ENCODE measurements around the gene ATP6V0D1.
A peak's percentile ranks its signal among the peaks of the same experiment; 100 is the strongest.

ATP6V0D1 gene

DNA sequence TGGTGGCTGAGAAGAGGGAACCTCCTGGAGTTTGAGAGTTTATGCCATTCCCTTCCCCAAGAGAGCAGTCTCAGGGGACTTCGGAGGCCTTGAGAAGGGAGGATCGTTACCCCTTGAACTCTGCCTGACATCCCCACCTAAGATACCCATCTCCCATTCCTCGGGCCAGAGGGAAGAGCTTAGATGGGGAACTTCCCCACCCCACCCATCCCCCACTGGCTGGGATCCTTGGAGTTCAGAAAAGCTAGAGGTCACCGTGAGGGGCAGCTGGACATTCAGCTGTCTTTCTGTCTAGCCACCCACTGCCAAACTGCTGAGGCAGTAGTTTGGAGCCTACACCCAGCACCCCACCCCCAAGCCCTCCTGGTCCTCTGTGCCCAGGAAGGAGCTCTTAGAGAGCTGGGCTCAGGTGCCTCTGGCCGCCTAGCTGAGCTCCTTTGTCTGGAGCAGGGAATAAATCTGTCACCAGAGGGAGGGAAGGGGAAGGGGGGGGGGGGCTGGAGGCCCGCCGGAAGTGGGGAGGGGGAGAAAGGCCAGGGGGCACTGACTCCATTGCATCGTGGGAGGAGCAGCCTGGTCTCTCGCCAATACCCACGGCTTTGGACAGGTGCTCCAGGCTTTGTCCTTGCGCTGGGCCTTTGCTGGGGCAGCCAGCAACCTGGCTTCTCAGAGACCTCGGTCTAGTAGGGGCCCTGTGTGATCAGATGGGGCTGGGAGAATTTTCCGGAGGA, 49.0 kb downstream of the ATP6V0D1 start:
- TF ChIP-seq SPI1 (IDR thresholded peaks at IDR 0.05; ENCODE audit: low read depth, low read length) (no peak), POLR2AphosphoS5 (IDR thresholded peaks at IDR 0.05; ENCODE audit: low read depth, low read length) (no peak), POLR2A (IDR thresholded peaks at IDR 0.05; ENCODE audit: low read depth, low read length) (no peak), PAX5 (IDR thresholded peaks at IDR 0.05; ENCODE audit: insufficient read depth, low read length, severe bottlenecking) (no peak), TAF1 (IDR thresholded peaks at IDR 0.05; ENCODE audit: low read depth, low read length) (no peak), POU2F2 (IDR thresholded peaks at IDR 0.05; ENCODE audit: low read depth, low read length) (no peak)
- DNase-seq (ENCODE audit: insufficient read length, low spot score) (no peak), FAIRE-seq (no peak)

DNA sequence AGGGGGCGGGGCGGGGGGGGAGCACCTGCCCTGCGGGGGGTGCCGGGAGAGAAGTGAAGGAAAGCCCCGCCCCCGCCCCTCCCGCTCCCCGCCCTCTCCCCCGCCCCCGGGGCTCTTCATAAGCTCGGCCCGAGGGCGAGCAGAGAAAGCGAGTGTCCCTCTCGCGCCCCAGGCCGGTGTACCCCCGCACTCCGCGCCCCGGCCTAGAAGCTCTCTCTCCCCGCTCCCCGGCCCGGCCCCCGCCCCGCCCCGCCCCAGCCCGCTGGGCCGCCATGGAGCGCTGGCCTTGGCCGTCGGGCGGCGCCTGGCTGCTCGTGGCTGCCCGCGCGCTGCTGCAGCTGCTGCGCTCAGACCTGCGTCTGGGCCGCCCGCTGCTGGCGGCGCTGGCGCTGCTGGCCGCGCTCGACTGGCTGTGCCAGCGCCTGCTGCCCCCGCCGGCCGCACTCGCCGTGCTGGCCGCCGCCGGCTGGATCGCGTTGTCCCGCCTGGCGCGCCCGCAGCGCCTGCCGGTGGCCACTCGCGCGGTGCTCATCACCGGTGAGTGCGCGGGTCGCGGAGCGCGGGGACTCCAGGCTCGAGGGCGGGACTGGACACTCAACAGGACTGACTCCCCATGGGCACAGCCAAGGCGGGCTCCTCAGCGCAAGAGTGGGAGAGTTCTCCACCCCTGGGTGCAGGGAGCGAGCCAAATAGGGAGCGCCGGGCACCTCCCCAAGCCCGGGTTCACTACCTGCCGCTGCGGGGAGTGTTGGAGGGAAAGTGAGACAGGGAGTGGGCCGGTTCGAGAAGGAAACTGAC, 49.8 kb downstream of the ATP6V0D1 start, which contains the start of gene HSD11B2:
Gene HSD11B2, plus strand, starts transcription at position 145 of the 798 bp plus-strand sequence. Its CDS starts 128 bp downstream, at position 273.
- TF ChIP-seq PAX5 (IDR thresholded peaks at IDR 0.05; ENCODE audit: insufficient read depth, low read length, severe bottlenecking) (no peak), POLR2AphosphoS5 (IDR thresholded peaks at IDR 0.05; ENCODE audit: low read depth, low read length) (no peak), POLR2A (IDR thresholded peaks at IDR 0.05; ENCODE audit: low read depth, low read length) (no peak), SPI1 (IDR thresholded peaks at IDR 0.05; ENCODE audit: low read depth, low read length) (no peak), POU2F2 (IDR thresholded peaks at IDR 0.05; ENCODE audit: low read depth, low read length) (no peak), TAF1 (IDR thresholded peaks at IDR 0.05; ENCODE audit: low read depth, low read length) (no peak)
- no peak for FAIRE-seq
- peak; percentile 63 for DNase-seq (ENCODE audit: insufficient read length, low spot score)

GRCh38 chr16:67430504-67430976, 50.4 kb downstream of the ATP6V0D1 start:
- FAIRE-seq = peak; percentile 58
- DNase-seq (ENCODE audit: insufficient read length, low spot score) = no peak
- no peak for TF ChIP-seq TAF1 (IDR thresholded peaks at IDR 0.05; ENCODE audit: low read depth, low read length)
- no peak for TF ChIP-seq SPI1 (IDR thresholded peaks at IDR 0.05; ENCODE audit: low read depth, low read length)
- TF ChIP-seq POLR2AphosphoS5 (IDR thresholded peaks at IDR 0.05; ENCODE audit: low read depth, low read length) = no peak
- no peak for TF ChIP-seq POLR2A (IDR thresholded peaks at IDR 0.05; ENCODE audit: low read depth, low read length)
- no peak for TF ChIP-seq PAX5 (IDR thresholded peaks at IDR 0.05; ENCODE audit: insufficient read depth, low read length, severe bottlenecking)
- no peak for TF ChIP-seq POU2F2 (IDR thresholded peaks at IDR 0.05; ENCODE audit: low read depth, low read length)

GRCh38 chr16:67429799-67430503, 51.0 kb downstream of the ATP6V0D1 start:
- DNase-seq (ENCODE audit: insufficient read length, low spot score) (no peak), FAIRE-seq (no peak)
- no peak for TF ChIP-seq PAX5 (IDR thresholded peaks at IDR 0.05; ENCODE audit: insufficient read depth, low read length, severe bottlenecking)
- TF ChIP-seq POU2F2 (IDR thresholded peaks at IDR 0.05; ENCODE audit: low read depth, low read length) = no peak

DNA sequence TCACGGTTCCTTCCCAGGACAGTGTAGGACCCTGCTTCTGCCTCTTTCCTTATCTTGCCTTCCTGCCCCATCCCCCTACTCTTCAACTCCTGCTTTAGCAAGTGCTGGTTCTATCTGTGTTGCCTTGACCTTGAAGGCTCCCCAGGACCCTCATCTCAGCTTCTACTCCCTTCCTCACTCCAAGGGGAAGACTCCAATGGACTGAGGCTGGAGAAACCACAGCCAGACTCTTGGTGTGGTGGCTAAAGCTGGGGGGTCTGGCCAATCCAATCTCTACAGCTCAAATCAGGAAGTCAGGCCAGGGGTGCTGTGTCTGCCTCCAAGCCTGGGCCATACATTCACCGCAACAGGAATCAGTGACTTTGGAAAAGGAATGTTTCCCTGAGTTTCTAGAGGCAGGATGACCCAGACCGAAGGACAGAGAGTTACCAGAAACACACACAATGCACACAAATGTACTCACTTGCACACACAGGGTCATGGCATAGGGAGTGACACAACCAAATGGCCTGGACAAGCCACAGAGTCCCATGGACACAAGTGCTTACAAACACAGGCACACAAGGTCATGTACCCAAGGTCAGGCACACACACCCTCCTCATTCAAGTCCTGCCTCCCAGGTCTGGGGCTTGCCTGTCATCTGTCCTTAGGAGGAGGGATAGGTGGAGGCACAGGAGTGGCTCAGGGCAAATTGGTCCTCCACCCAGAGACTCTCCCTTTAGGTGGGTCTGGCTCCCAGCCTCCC, 51.7 kb downstream of the ATP6V0D1 start:
- no peak for DNase-seq (ENCODE audit: insufficient read length, low spot score)
- TF ChIP-seq PAX5 (IDR thresholded peaks at IDR 0.05; ENCODE audit: insufficient read depth, low read length, severe bottlenecking) (no peak), POLR2A (IDR thresholded peaks at IDR 0.05; ENCODE audit: low read depth, low read length) (no peak), POLR2AphosphoS5 (IDR thresholded peaks at IDR 0.05; ENCODE audit: low read depth, low read length) (no peak), TAF1 (IDR thresholded peaks at IDR 0.05; ENCODE audit: low read depth, low read length) (no peak), POU2F2 (IDR thresholded peaks at IDR 0.05; ENCODE audit: low read depth, low read length) (no peak), SPI1 (IDR thresholded peaks at IDR 0.05; ENCODE audit: low read depth, low read length) (no peak)
- no peak for FAIRE-seq

GRCh38 chr16:67428146-67428731, 52.7 kb downstream of the ATP6V0D1 start:
- TF ChIP-seq TAF1 (IDR thresholded peaks at IDR 0.05; ENCODE audit: low read depth, low read length) = no peak
- no peak for TF ChIP-seq POU2F2 (IDR thresholded peaks at IDR 0.05; ENCODE audit: low read depth, low read length)
- no peak for TF ChIP-seq POLR2AphosphoS5 (IDR thresholded peaks at IDR 0.05; ENCODE audit: low read depth, low read length)
- TF ChIP-seq POLR2A (IDR thresholded peaks at IDR 0.05; ENCODE audit: low read depth, low read length) = no peak
- TF ChIP-seq PAX5 (IDR thresholded peaks at IDR 0.05; ENCODE audit: insufficient read depth, low read length, severe bottlenecking) = no peak
- no peak for TF ChIP-seq SPI1 (IDR thresholded peaks at IDR 0.05; ENCODE audit: low read depth, low read length)
- FAIRE-seq (peak; percentile 28), DNase-seq (ENCODE audit: insufficient read length, low spot score) (peak; percentile 68)

DNA sequence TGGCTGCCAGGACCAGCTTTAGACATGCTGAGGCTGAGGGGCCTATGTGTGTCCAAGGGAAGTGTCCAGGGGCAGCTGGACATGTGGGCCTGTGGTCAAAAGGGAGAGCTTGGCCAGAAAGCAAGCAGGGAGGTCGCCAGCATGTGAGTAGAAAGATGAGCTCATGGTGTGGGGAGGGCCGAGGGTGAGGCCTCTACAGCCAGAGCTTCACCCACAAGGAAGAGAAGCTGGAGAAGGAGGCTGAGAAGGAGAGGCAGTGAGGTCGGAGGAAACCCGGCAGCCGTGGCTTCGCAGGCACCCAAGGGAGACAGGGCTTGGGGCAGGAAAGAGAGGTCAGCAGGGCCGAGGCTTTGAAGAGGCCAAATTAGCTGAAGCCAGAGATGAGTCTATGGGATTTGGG, 54.0 kb downstream of the ATP6V0D1 start:
- TF ChIP-seq POLR2AphosphoS5 (IDR thresholded peaks at IDR 0.05; ENCODE audit: low read depth, low read length) (no peak), POLR2A (IDR thresholded peaks at IDR 0.05; ENCODE audit: low read depth, low read length) (no peak), SPI1 (IDR thresholded peaks at IDR 0.05; ENCODE audit: low read depth, low read length) (no peak), TAF1 (IDR thresholded peaks at IDR 0.05; ENCODE audit: low read depth, low read length) (no peak), POU2F2 (IDR thresholded peaks at IDR 0.05; ENCODE audit: low read depth, low read length) (no peak), PAX5 (IDR thresholded peaks at IDR 0.05; ENCODE audit: insufficient read depth, low read length, severe bottlenecking) (no peak)
- DNase-seq (ENCODE audit: insufficient read length, low spot score) = no peak
- FAIRE-seq = no peak

- no peak for DNase-seq (ENCODE audit: insufficient read length, low spot score)
- FAIRE-seq = no peak
- no peak for TF ChIP-seq POU2F2 (IDR thresholded peaks at IDR 0.05; ENCODE audit: low read depth, low read length)
- no peak for TF ChIP-seq SPI1 (IDR thresholded peaks at IDR 0.05; ENCODE audit: low read depth, low read length)
- TF ChIP-seq POLR2AphosphoS5 (IDR thresholded peaks at IDR 0.05; ENCODE audit: low read depth, low read length) = no peak
- no peak for TF ChIP-seq PAX5 (IDR thresholded peaks at IDR 0.05; ENCODE audit: insufficient read depth, low read length, severe bottlenecking)
- TF ChIP-seq POLR2A (IDR thresholded peaks at IDR 0.05; ENCODE audit: low read depth, low read length) = no peak
- no peak for TF ChIP-seq TAF1 (IDR thresholded peaks at IDR 0.05; ENCODE audit: low read depth, low read length)
Observed at GRCh38 chr16:67426022-67426421, 54.9 kb downstream of the ATP6V0D1 start.

All from GM12891 (cell line).